ENCODE data around the gene SENP7. TPM values are rescaled to one million over a fixed set of nuclear protein-coding genes. Genes with fewer than 3 reads are reported as not detected.

SENP7 gene
- total and polyA plus RNA-seq, 2 experiments from 2014 or later = 5.0 to 9.0 TPM

DNA sequence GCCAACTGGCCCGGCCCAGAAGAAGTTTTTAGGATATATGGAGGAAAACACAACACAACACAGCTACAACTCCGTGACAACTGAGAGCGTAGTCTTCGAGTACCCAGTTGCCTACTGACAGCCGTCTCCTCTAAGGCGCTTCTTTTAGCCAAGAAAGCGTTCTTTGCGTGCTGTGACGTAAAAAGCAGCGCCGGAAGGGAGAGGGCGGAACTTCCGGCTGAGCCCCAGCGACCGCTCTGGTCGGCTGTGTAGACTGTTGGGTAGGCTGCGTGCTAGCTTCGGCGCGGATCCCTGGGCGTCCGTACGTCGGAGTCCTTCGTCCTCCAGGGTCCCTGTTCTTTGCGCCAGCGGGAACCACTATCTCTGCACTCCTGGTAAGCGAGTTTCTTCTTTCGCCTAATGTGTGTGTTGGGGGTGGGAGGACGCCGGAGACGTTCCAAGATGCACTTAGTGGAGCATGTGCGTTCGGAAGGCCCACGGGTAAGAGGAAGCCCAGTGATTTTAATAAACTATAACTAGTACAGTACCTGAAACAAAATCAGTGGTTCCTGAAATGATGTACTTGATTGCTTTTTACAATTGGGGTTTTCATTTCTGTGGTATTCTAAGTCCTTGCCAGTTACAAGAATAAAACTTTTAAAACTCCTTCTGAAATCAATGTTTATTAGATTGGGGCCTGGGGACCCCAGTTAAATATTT, 48.8 kb upstream of the SENP7 start, which contains the start of gene TRMT10C (continued):
- no peak for TF ChIP-seq ZNF462 (CRISPR knock-in tag; IDR thresholded peaks at IDR 0.05)
- TF ChIP-seq ETS1 (IDR thresholded peaks at IDR 0.05) = peak; percentile 88
- TF ChIP-seq JUNB (IDR thresholded peaks at IDR 0.05; ENCODE audit: unreplicated experiment) = no peak
- TF ChIP-seq CREB1 (CRISPR knock-in tag; IDR thresholded peaks at IDR 0.05; ENCODE audit: low read depth) = peak; percentile 97
- TF ChIP-seq STAT1 (IDR thresholded peaks at IDR 0.05; ENCODE audit: unreplicated experiment) = no peak
- 0 out of 2 replicates have a peak, but pooled peaks have one; percentile 30 for TF ChIP-seq NANOG (IDR thresholded peaks at IDR 0.05; ENCODE audit: borderline replicate concordance)
- TF ChIP-seq POLR2AphosphoS5 (IDR thresholded peaks at IDR 0.05; ENCODE audit: low read depth) = peak; percentile 90
- no peak for TF ChIP-seq ZNF331 (CRISPR knock-in tag; IDR thresholded peaks at IDR 0.05; ENCODE audit: low read depth)
- no peak for TF ChIP-seq ZNF114 (CRISPR knock-in tag; IDR thresholded peaks at IDR 0.05)
